ENCODE data around the gene FREY1. TPM values are rescaled to one million over a fixed set of nuclear protein-coding genes. Genes with fewer than 3 reads are reported as not detected.

FREY1 gene
- total RNA-seq, 4 donors from 2014 or later = 4.9 TPM; not detected in 3

DNA sequence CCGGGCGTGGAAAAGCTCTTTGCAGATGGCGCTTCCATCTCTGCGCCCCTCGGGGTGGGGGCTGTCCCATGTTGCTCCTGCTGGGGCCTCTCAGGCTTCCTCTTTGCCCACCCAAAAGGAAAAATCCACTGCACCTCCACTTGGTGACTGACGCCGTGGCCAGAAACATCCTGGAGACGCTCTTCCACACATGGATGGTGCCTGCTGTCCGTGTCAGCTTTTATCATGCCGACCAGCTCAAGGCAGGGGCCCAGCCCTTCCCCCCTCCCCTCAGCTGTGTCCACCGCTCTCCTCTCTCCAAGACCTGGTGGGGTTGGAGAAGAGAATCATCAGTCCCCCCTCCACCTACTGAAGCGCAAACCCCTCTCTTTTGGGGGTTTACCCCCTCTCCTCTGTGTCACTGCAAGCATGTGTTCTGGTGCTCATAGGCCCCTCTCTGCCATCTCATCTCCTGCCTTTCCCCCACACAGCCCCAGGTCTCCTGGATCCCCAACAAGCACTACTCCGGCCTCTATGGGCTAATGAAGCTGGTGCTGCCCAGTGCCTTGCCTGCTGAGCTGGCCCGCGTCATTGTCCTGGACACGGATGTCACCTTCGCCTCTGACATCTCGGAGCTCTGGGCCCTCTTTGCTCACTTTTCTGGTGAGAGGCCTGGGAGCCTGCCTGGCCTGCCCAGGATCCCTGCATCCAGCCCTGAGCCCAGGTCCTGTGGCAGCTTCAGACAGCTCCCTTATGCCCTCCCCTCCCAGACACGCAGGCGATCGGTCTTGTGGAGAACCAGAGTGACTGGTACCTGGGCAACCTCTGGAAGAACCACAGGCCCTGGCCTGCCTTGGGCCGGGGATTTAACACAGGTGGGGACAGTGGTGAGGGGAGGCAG lies 17.2 kb upstream of the FREY1 start:
- Histone ChIP-seq H3K4me1 (peaks cover 3 to 18% (median 10%) of the 10 kb centered on the region in 4 donors), H3K9me3 (no peaks in the 10 kb centered on the region), H3K27me3 (peaks cover 0 to 18% of the 10 kb centered on the region in 2 donors), H3K36me3 (no peaks in the 10 kb centered on the region), H3K27ac (peak overlapping the region in 1 of 4 donors; percentile 38), H3K4me3 (no peak overlapping the region)
- peak in 1 of 3 donors; percentile 45 for DNase-seq
- TF ChIP-seq POLR2A (IDR thresholded peaks at IDR 0.05) = no peak
- TF ChIP-seq, protein P1, sequence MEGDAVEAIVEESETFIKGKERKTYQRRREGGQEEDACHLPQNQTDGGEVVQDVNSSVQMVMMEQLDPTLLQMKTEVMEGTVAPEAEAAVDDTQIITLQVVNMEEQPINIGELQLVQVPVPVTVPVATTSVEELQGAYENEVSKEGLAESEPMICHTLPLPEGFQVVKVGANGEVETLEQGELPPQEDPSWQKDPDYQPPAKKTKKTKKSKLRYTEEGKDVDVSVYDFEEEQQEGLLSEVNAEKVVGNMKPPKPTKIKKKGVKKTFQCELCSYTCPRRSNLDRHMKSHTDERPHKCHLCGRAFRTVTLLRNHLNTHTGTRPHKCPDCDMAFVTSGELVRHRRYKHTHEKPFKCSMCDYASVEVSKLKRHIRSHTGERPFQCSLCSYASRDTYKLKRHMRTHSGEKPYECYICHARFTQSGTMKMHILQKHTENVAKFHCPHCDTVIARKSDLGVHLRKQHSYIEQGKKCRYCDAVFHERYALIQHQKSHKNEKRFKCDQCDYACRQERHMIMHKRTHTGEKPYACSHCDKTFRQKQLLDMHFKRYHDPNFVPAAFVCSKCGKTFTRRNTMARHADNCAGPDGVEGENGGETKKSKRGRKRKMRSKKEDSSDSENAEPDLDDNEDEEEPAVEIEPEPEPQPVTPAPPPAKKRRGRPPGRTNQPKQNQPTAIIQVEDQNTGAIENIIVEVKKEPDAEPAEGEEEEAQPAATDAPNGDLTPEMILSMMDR (IDR thresholded peaks at IDR 0.05) = no peak

DNA sequence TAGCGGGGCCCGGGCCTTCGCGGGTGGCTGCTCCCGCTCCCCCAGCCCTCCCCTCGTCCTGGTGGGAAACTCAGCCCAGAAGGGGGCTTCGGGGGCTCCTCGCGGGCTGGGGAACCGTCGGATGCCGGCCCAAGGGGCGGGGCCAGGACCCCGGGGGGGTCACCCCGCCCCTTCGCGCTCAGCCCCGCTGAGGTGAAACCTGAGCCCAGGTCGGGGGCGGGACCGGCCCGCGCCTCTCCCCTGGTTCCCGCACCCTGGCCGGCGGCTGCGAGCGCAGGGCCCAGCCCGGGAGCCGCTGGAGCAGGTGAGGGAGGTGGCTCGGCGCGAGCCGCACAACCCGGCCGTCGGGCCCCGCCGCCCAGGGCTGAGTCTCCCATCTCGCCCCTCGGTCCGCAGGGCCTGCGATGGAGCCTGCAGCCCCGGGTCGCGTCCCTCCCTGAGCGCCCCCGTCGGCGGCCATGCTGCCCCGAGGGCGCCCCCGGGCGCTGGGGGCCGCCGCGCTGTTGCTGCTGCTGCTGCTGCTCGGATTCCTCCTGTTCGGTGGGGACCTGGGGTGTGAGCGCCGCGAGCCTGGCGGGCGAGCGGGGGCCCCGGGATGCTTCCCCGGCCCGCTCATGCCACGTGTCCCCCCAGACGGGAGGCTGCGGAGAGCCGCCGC lies 15.5 kb upstream of the FREY1 start, which contains the start of gene LARGE2:
TSS of gene LARGE2 (plus strand) at position 232 of the 658 bp plus-strand sequence. CDS start at position 459, 227 bp downstream.
- DNase-seq = peak in 2 of 3 donors; percentile 38 to 55
- Histone ChIP-seq H3K36me3 (no peaks in the 10 kb centered on the region), H3K27ac (peak within 1 kb of the TSS in 2 of 4 donors; percentile 60 to 78), H3K27me3 (peaks cover 0 to 18% of the 10 kb centered on the region in 2 donors), H3K4me1 (peaks cover 3 to 18% (median 11%) of the 10 kb centered on the region in 4 donors), H3K9me3 (no peaks in the 10 kb centered on the region), H3K4me3 (peak within 1 kb of the TSS; percentile 39 to 74 (median 56))
- no peak for TF ChIP-seq POLR2A (IDR thresholded peaks at IDR 0.05)
- TF ChIP-seq, protein P1 (IDR thresholded peaks at IDR 0.05) = no peak

DNA sequence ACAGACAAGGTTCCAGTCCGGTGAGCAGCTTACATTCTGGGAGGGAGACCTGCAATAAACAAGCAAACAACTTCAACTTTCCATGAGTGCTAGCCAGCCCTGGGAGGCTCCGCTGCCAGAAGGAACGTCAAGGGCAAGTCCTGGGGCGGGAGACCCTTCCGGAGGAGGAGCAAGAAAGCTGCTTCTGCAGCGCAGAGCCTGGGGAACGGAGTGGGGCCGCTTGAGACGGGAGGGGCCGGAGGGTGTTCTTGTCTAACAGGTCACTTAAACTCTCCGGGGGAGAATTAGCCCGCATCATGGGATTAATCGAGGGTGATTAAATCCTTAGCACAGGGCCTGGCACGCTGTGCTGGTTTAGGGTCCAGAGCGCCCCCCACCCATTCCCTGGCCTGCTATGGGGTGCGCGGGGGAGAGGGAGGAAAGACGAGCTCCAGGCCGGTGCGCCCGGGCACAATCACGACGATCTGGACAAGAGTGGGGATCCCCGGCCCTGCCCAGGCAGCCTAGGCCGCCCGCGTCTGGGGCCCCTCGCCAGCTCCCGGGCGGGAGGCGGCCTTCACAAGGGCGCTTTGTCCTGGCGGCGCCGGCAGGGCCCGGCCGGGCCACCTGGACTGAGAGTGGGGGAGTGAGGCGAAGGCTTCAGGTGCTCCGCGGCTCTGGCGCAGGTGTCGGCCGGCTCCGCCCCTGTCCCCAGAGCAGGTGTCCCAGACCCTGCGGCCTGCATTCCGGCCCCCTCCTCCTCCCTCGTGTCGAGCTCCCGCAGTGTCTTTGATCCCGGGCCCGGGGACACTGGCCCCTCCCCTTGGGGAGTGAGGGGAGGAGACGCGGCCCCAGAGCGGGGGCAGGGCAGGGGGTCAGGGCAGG lies 14.7 kb upstream of the FREY1 start:
- TF ChIP-seq, protein P1 (IDR thresholded peaks at IDR 0.05) = no peak
- TF ChIP-seq POLR2A (IDR thresholded peaks at IDR 0.05) = no peak
- H3K9me3 ChIP-seq = no peaks in the 10 kb centered on the region
- H3K27me3 ChIP-seq = peaks cover 0 to 18% of the 10 kb centered on the region in 2 donors
- peak overlapping the region; percentile 39 to 74 (median 56) for H3K4me3 ChIP-seq
- H3K36me3 ChIP-seq = no peaks in the 10 kb centered on the region
- peak overlapping the region in 2 of 4 donors; percentile 60 to 78 for H3K27ac ChIP-seq
- DNase-seq = peak; percentile 58 to 65 (median 61)
- peaks cover 3 to 23% (median 13%) of the 10 kb centered on the region in 4 donors for H3K4me1 ChIP-seq

DNA sequence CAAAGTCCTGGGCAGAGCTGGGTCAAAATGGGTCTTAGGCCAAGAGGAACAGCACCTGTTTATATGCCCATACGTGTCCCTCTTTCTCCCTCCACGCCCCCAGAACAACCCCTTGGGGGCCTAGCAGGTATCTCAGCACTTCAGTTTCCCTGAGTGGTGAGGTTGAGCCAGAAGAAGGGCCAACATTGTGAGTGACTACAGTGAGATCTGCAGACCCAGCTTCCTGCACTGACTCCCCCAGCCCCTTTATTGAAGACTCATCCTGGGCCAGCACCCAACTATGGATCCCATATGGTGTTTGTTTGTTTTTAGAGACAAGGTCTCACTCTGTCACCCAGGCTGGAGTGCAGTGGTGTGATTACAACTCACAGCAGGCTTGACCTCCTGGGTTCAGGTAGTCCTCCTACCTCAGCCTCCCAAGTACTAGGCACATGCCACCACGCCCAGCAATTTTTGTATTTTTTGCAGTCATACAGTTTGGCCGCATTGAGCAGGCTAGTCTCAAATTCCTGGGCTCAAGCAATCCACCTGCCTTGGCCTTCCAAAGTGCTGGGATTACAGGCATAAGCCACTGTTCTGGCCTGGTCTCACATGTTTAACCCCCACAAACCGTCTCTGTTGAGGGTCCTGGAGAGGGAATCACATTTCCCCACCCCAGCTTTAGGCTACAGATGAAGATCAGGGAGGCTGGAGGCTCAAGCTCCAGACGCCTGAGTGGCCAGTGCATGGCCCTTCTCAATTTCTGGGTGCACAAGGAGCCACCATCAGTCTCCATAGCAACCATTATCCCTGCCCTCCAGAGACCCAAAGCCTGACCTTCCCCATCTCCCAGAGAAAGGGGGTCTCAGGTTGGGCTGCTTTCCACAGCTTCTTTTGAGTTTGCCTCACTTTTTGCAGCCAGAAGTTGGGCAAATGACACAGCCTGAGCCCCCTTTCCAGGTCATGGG lies 13.7 kb upstream of the FREY1 start:
- peaks cover 0 to 18% of the 10 kb centered on the region in 2 donors for H3K27me3 ChIP-seq
- TF ChIP-seq, protein P1 (IDR thresholded peaks at IDR 0.05) = no peak
- no peak for TF ChIP-seq POLR2A (IDR thresholded peaks at IDR 0.05)
- H3K4me1 ChIP-seq = peaks cover 3 to 32% (median 14%) of the 10 kb centered on the region in 4 donors
- DNase-seq = no peak
- no peak overlapping the region for H3K27ac ChIP-seq
- H3K36me3 ChIP-seq = peaks cover 0 to 4% (median 0%) of the 10 kb centered on the region in 3 donors
- H3K4me3 ChIP-seq = no peak overlapping the region
- H3K9me3 ChIP-seq = no peaks in the 10 kb centered on the region

Measured in Peyer's patch (tissue), 4 donors.